Lower leg skin (tissue), 3 donors: Measurements from ENCODE around the gene GAREM2.

Experiments
- CTCF ChIP-seq, 3 donors: fragments of 450-650 bp; IDR thresholded peaks; one replicate each; pipeline ENCODE4 v1.5.1; 2016; ENCODE audit warnings: antibody characterized with exemption in 3 of 3, mild to moderate bottlenecking in 3 of 3, moderate library complexity in 2 of 3
- POLR2A ChIP-seq, 2 donors: fragments of 450-650 bp; IDR thresholded peaks; one replicate each; pipeline ENCODE4 v1.6.1; 2016 to 2017; ENCODE audit warnings: antibody characterized with exemption in 2 of 2, mild to moderate bottlenecking in 1 of 2, moderate library complexity in 1 of 2

DNA sequence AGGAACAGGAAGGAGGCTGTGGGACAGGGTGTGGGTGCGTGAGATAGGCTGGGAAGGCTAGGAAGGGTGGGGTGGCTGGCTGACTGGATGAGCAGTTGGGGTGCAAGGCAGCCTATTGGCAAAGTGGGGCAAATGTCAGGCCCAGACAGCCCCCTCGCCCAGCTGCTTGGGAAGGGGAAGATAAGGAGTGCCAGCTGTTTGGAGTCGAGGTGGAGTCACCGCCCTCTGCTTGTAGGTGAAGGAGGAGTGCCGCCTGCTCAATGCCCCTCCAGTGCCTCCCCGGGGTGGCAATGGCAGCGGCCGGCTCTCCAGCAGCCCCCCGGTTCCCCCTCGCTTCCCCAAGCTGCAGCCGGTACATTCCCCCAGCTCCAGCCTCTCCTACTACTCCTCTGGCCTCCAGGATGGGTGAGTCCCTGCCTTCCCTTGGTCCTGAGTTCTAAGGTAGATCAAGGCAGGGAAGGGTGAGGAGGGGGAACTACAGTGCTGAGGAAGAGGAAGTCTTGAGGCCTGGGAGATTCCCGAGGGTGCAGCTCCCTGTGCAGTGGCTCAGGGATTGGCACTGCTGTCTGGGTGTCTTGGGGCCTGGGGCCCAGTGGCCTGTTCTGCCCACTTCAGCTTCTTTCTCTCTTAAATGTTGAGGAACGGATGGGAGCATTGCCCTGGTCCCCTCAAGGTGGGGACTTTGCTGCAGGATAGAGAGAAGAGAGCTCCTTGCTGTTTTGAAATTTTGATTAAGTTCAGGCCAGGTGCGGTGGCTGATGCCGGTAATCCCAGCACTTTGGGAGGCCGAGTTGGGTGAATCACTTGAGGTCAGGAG is 13.3 kb downstream of the GAREM2 start:
- TF ChIP-seq CTCF (IDR thresholded peaks at IDR 0.05) (no peak), POLR2A (IDR thresholded peaks at IDR 0.05) (no peak)
